ENCODE data around the gene SCT.

SCT gene

GRCh38 chr11:613369-613968 is 13.5 kb downstream of the SCT start:
- peak overlapping the region; percentile 95; the same call in 1 of the 2 replicates for H3K4me3 ChIP-seq (ENCODE audit: low read length)
- no peak for TF ChIP-seq ZNF274 (IDR thresholded peaks at IDR 0.05; ENCODE audit: low read depth, low read length)

GRCh38 chr11:612961-613300 is 14.1 kb downstream of the SCT start:
- TF ChIP-seq ZNF274 (IDR thresholded peaks at IDR 0.05; ENCODE audit: low read depth, low read length) = no peak
- H3K4me3 ChIP-seq (ENCODE audit: low read length) = no peak overlapping the region

- H3K4me3 ChIP-seq (ENCODE audit: low read length) = no peak overlapping the region
- no peak for TF ChIP-seq ZNF274 (IDR thresholded peaks at IDR 0.05; ENCODE audit: low read depth, low read length)
Measured at GRCh38 chr11:612201-612960, 14.6 kb downstream of the SCT start.

- H3K4me3 ChIP-seq (ENCODE audit: low read length) = no peak overlapping the region
- TF ChIP-seq ZNF274 (IDR thresholded peaks at IDR 0.05; ENCODE audit: low read depth, low read length) = no peak
Measured at GRCh38 chr11:611001-611996, 15.7 kb downstream of the SCT start.

GRCh38 chr11:610146-610801 is 16.7 kb downstream of the SCT start:
- H3K4me3 ChIP-seq (ENCODE audit: low read length) = no peak overlapping the region
- no peak for TF ChIP-seq ZNF274 (IDR thresholded peaks at IDR 0.05; ENCODE audit: low read depth, low read length)

- TF ChIP-seq ZNF274 (IDR thresholded peaks at IDR 0.05; ENCODE audit: low read depth, low read length) = no peak
Measured at GRCh38 chr11:609341-609811, 17.6 kb downstream of the SCT start.

GRCh38 chr11:608791-609251 is 18.2 kb downstream of the SCT start:
- no peak overlapping the region for H3K4me3 ChIP-seq (ENCODE audit: low read length)
- TF ChIP-seq ZNF274 (IDR thresholded peaks at IDR 0.05; ENCODE audit: low read depth, low read length) = no peak

More at GRCh38 chr11:609341-609811, 17.6 kb downstream of the SCT start:
- no peak overlapping the region for H3K4me3 ChIP-seq (ENCODE audit: low read length)

- no peak for TF ChIP-seq ZNF274 (IDR thresholded peaks at IDR 0.05; ENCODE audit: low read depth, low read length)
- H3K4me3 ChIP-seq (ENCODE audit: low read length) = no peak overlapping the region
Measured at GRCh38 chr11:607971-608659, 18.9 kb downstream of the SCT start.

GRCh38 chr11:607020-607780 is 19.8 kb downstream of the SCT start:
- TF ChIP-seq ZNF274 (IDR thresholded peaks at IDR 0.05; ENCODE audit: low read depth, low read length) = no peak

GRCh38 chr11:606245-606644 is 20.7 kb downstream of the SCT start:
- TF ChIP-seq ZNF274 (IDR thresholded peaks at IDR 0.05; ENCODE audit: low read depth, low read length) = no peak
- no peak overlapping the region for H3K4me3 ChIP-seq (ENCODE audit: low read length)

More at GRCh38 chr11:607020-607780, 19.8 kb downstream of the SCT start:
- H3K4me3 ChIP-seq (ENCODE audit: low read length) = no peak overlapping the region

GRCh38 chr11:605286-606129 is 21.5 kb downstream of the SCT start:
- TF ChIP-seq ZNF274 (IDR thresholded peaks at IDR 0.05; ENCODE audit: low read depth, low read length) = no peak
- no peak overlapping the region for H3K4me3 ChIP-seq (ENCODE audit: low read length)

- H3K4me3 ChIP-seq (ENCODE audit: low read length) = no peak overlapping the region
- TF ChIP-seq ZNF274 (IDR thresholded peaks at IDR 0.05; ENCODE audit: low read depth, low read length) = no peak
Measured at GRCh38 chr11:603154-603553, 23.8 kb downstream of the SCT start.

All from GM08714 (cell line).